GM18511 (cell line): ENCODE measurements around the gene FKBP1A.

Experiments
- ATAC-seq: cut with Tn5 transposase; IDR thresholded peaks from one replicate; pipeline ENCODE4 v1.9.1; 2021; ENCODE audit warnings: mild to moderate bottlenecking, moderate library complexity; ENCODE audit not compliant: unreplicated experiment

The FKBP1A gene

GRCh38 chr20:1388253-1388652 is 4.6 kb downstream of the FKBP1A start:
- no peak for ATAC-seq

DNA sequence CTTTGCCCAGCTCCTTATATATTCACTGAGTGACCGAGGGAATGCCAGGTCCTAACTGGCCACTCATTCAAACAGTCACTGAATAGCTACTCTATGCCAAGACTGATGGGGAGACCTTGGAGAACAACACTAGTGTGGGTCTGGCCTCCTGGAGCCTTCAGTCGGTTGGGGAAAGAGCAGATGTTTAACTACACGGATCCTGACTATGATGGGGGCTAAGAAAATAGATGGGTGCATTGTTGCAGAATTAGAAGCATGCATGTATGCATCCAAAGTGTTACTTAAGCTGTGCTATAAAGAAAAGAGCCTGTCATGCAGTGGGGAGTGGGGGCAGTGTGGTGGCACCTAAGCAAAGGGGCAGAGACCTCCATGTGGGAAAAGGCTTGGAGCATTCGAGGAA is 6.5 kb downstream of the FKBP1A start:
- no peak for ATAC-seq

GRCh38 chr20:1383623-1384404 is 9.0 kb downstream of the FKBP1A start:
- no peak for ATAC-seq

- no peak for ATAC-seq
These were observed 10.2 kb downstream of the FKBP1A start for GRCh38 chr20:1382670-1383069.

GRCh38 chr20:1381753-1382591 is 10.9 kb downstream of the FKBP1A start:
- no peak for ATAC-seq

DNA sequence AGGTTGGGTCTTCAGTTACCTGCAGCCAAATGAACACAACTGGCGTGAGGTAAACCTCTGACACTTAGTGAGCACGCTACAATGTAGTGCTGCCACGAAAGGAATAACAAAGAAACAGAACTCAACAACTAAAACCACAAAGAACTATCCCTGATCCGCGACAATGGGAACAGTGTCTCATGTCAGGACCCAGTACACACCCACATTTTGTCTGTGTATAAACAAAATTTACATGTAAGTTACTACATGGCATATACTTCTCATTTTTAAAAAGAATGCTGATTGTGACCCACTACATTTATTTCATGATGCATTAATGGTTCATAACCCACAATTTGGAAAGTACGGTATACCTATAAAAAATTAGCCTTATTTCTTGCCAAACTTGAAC is 14.1 kb downstream of the FKBP1A start:
- ATAC-seq: no peak

DNA sequence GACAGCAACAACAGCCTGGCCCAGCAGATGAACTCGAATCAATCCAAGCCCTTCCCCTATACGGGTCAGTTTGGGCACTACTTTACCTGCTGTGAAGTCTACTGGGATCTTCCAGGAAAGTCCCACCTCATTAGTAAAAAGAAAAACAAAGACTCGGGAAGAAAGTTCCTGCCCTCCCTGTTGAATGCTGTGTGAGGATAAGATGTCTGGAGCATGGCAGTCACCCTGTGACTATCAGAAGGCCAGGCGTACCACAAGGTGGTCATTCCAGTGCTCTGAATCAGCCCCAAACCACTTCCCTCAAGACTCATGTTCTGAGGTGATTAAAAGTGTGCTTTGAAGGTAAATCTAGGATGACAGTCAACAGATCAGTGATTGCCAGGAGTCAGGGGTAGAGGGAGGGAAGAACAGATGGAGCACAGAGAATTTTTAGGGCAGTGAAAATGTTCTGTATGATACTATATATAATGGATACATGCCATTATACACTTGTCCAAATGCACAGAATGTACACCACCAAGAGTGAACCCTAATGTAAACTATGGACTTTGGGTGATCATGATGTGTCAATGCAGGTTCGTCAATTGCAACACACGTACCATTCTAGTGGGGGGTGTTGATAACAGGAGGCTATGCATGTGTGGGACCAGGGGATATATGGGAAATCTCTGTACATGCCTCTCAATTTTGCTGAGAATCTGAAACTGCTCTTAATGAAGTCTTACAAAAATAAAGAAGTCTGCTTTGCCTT is 14.7 kb downstream of the FKBP1A start:
- ATAC-seq: no peak

- no peak for ATAC-seq
These were observed 15.4 kb downstream of the FKBP1A start for GRCh38 chr20:1377341-1377871.

DNA sequence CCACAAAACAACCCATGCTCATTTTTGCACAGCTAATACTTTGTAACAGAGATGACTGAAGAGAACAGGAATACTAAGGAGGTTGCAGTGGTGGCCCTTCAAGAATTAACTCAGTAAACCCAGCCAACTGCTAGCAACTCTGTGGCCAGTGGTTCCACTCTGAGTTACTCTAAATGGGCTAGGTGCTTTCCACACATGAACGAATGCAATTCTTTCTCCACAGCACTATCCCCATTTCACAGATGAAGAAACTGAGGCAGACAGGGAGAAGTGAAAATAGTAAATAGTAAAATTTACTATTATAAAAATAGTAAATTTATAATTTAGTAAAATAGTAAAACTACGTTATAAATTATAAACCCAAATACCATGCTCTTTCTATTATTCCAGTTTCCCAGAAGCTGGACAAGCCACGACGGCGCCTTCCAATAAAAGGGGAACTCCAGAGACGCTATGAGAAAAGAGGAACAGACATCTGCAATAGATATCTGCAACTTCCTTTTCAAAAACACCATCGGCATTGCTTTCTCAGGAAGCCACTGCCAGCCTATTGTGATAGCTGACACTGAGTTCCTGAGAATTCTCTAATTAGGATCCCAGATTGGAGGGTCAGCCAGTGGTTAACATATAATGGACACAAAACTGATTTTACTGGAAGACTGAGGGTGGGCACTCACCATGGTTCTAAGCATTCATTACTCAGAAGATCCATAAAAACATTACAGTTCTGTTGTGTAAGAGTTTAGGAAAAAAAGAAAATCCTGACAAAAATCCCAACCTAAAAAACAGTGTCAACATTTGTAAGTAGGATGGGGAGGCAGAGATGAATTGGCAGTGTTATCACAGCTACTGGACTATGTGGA is 16.2 kb downstream of the FKBP1A start:
- peak; percentile 45 for ATAC-seq

- peak; percentile 28 for ATAC-seq
These were observed 16.8 kb downstream of the FKBP1A start for GRCh38 chr20:1376007-1376406.

GRCh38 chr20:1375515-1375914 is 17.3 kb downstream of the FKBP1A start:
- ATAC-seq: no peak

DNA sequence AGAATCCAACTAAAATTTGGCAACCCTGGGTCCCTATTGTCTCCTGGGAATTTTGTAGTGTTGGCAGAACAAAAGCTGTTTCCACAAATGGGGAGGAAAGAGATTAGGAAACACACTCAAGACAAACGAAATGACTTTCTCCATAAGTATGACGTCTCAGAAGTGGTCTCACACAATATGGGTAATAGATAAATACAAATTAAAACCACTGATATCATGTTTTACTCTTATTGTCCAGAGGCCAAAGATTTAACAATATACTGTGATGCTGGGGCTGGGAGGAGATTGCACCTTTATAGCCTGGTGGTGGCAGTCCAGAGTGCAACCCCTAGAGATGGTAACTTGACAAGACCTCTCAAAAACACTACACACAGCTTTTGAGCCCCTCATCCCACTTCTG is 18.6 kb downstream of the FKBP1A start:
- ATAC-seq: no peak

GRCh38 chr20:1373614-1374013 is 19.2 kb downstream of the FKBP1A start:
- no peak for ATAC-seq

GRCh38 chr20:1373036-1373435 is 19.8 kb downstream of the FKBP1A start:
- no peak for ATAC-seq

DNA sequence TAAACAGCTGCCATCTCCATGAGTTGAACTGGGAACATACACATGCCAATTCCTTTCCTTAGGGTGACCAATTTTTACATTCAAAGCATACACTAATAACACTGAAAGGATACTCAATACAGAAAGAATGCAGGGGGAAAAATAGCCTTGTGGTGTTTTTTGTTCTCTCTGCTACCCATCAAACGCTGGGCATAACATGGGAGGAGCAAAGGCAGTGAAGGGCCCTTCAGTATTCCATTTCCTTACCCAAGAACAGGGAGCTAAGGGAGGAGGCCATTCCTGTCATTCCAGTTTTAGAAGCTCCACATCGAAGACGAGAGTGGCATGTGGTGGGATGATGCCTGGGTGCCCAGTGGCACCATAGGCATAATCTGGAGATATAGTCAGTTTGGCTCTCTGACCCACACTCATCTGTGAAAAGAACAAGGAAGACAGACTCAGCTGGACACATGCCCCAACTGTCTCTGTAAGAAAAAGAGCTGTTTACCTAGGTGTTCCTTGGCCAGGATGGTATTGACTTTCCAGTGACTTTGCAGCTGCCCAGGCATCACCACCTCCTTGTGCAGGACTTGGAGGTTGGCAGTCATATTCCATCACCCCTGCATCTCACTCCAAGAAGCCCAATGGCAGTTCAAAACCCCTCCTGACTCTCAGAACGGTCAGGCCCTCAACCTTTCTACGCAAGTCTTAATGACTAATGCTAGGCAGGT is 20.9 kb downstream of the FKBP1A start:
- ATAC-seq: no peak

DNA sequence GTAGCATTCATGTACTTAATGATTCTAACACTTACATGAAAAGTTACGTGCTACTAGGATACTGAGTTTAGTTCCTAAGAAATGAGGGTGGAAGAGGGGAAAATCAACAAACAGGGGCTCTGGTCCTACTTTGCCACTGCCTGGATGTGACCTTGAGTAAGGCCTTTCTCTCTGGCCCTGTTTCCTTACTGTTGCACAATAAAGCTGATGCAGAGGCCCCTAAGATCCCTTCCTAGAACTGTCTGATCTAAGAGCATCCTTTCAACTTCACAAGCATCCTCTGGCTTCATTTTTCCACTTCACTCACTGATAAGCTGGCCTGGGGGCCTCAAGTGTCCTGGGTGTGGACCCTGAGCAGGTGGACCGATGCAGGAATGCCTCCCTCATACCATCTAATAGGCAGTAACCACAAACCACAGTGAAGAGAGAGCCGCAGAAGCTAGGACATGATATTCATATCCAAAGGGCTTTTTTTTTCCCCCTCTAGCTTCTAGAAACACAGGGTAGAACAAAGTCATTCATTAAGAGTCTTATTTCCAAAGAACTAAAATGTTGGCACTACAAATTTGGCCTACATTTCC is 21.6 kb downstream of the FKBP1A start:
- no peak for ATAC-seq

GRCh38 chr20:1370548-1371110 is 22.2 kb downstream of the FKBP1A start:
- no peak for ATAC-seq

GRCh38 chr20:1369970-1370369 is 22.9 kb downstream of the FKBP1A start:
- ATAC-seq: no peak
